Measurements from ENCODE around the gene SMPDL3B. TPM values are rescaled to one million over a fixed set of nuclear protein-coding genes. Genes with fewer than 3 reads are reported as not detected.
A peak's percentile ranks its signal among the peaks of the same experiment; 100 is the strongest.

SMPDL3B gene
- total and polyA plus RNA-seq, 7 donors: 0.28 to 19.5 (median 7.2) TPM; not detected in 2

DNA sequence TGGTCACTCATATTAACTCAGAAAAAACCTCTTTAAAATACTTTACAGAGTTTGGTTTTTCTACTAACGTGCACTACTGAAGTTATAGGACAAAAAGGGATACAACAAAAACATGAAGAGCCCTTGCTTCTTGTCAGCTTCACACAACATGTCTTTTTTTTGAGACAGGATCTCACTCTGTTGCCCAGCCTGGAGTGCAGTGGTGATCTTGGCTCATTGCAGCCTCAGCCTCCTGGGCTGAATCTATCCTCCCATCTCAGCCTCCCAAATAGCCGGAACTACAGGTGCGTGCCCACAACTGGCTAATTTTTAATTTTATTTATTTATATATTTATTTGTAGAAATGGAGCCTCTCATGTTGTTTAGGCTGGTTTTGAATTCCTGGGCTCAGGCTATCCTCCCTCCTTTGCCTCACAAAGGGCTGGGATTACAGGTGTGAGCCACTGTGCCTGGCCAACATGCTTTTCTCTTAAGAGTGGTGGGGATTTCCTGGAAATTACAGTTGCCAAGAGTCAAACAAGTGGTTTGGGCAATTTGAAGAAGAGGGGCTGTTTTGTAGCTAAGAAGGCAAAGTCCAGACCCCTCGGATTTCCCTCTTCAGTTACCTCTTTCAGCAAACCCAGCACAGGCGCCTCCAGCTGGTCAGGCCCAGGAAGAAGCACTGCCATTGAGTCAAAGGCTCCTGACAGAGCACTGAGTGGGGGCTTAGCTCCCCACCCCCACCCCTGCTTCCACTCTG lies 6.4 kb upstream of the SMPDL3B start:
- Histone ChIP-seq H3K4me1 (no peaks in the 10 kb centered on the region), H3K36me3 (no peaks in the 10 kb centered on the region), H3K4me3 (no peak overlapping the region), H3K9me3 (no peaks in the 10 kb centered on the region), H3K27ac (no peak overlapping the region), H3K27me3 (no peaks in the 10 kb centered on the region)
- 61 to 88% methylated on average over 5 of the region's 5 CpGs for WGBS, 2 donors
- intact Hi-C loops (cut with DNase I): no loop called here
- TF ChIP-seq POLR2AphosphoS5 (IDR thresholded peaks at IDR 0.05): no peak
- TF ChIP-seq POLR2A (IDR thresholded peaks at IDR 0.05): no peak
- DNase-seq: peak; percentile 35

- TF ChIP-seq, protein P1, sequence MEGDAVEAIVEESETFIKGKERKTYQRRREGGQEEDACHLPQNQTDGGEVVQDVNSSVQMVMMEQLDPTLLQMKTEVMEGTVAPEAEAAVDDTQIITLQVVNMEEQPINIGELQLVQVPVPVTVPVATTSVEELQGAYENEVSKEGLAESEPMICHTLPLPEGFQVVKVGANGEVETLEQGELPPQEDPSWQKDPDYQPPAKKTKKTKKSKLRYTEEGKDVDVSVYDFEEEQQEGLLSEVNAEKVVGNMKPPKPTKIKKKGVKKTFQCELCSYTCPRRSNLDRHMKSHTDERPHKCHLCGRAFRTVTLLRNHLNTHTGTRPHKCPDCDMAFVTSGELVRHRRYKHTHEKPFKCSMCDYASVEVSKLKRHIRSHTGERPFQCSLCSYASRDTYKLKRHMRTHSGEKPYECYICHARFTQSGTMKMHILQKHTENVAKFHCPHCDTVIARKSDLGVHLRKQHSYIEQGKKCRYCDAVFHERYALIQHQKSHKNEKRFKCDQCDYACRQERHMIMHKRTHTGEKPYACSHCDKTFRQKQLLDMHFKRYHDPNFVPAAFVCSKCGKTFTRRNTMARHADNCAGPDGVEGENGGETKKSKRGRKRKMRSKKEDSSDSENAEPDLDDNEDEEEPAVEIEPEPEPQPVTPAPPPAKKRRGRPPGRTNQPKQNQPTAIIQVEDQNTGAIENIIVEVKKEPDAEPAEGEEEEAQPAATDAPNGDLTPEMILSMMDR (IDR thresholded peaks at IDR 0.05): no peak
- TF ChIP-seq EP300 (IDR thresholded peaks at IDR 0.05): no peak
- TF ChIP-seq POLR2A (IDR thresholded peaks at IDR 0.05): no peak
- TF ChIP-seq POLR2AphosphoS5 (IDR thresholded peaks at IDR 0.05): no peak
Observed at GRCh38 chr1:27931184-27931583, 3.6 kb upstream of the SMPDL3B start.

GRCh38 chr1:27931759-27932158 lies 3.0 kb upstream of the SMPDL3B start:
- Histone ChIP-seq H3K4me3 (no peak overlapping the region), H3K36me3 (no peaks in the 10 kb centered on the region), H3K9me3 (no peaks in the 10 kb centered on the region), H3K27me3 (peaks cover 0 to 23% (median 18%) of the 10 kb centered on the region in 3 donors), H3K27ac (no peak overlapping the region), H3K4me1 (no peaks in the 10 kb centered on the region)
- no peak for DNase-seq
- no peak for TF ChIP-seq POLR2A (IDR thresholded peaks at IDR 0.05)
- TF ChIP-seq, protein P1 (IDR thresholded peaks at IDR 0.05): no peak
- no peak for TF ChIP-seq EP300 (IDR thresholded peaks at IDR 0.05)
- TF ChIP-seq POLR2AphosphoS5 (IDR thresholded peaks at IDR 0.05): no peak
- WGBS, 2 donors: 75 to 87% methylated on average over 4 of the region's 4 CpGs
- intact Hi-C loops (cut with DNase I): no loop called here

More at GRCh38 chr1:27931184-27931583, 3.6 kb upstream of the SMPDL3B start:
- WGBS, 2 donors: 89 to 91% methylated on average over 6 of the region's 6 CpGs
- Histone ChIP-seq H3K4me3 (no peak overlapping the region), H3K27ac (no peak overlapping the region), H3K9me3 (no peaks in the 10 kb centered on the region), H3K4me1 (no peaks in the 10 kb centered on the region), H3K27me3 (peaks cover 0 to 20% (median 16%) of the 10 kb centered on the region in 3 donors), H3K36me3 (no peaks in the 10 kb centered on the region)
- DNase-seq: no peak
- intact Hi-C loops (cut with DNase I): no loop called here

DNA sequence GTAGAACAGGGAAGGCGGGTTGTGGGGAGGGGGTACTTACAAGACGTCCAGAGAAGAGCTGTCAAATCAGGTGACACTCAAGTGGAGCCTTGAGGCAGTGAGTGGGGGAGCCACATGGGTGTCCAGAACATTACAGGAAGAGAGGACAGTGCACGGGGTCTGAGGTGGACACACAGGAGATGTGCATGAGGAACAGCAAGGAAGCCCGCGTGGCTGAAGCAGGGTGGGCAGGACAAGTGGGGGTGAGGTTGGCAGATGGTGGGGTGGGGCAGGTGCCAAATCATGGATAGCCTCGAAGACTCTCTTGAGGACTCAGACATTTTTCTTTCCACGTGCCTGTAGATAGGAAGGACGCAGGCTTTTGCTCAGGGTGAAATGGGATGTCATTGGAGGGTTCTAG lies 921 bp downstream of the SMPDL3B start:
- Histone ChIP-seq H3K27me3 (peaks cover 0 to 23% (median 18%) of the 10 kb centered on the region in 3 donors), H3K4me1 (no peaks in the 10 kb centered on the region), H3K4me3 (no peak overlapping the region), H3K27ac (no peak overlapping the region), H3K36me3 (no peaks in the 10 kb centered on the region), H3K9me3 (no peaks in the 10 kb centered on the region)
- TF ChIP-seq POLR2A (IDR thresholded peaks at IDR 0.05) (no peak), POLR2AphosphoS5 (IDR thresholded peaks at IDR 0.05) (no peak), EP300 (IDR thresholded peaks at IDR 0.05) (no peak)
- TF ChIP-seq, protein P1 (IDR thresholded peaks at IDR 0.05): no peak
- intact Hi-C loops (cut with DNase I): no loop called here
- WGBS, 2 donors: 22 to 58% methylated on average over 8 of the region's 8 CpGs
- no peak for DNase-seq

DNA sequence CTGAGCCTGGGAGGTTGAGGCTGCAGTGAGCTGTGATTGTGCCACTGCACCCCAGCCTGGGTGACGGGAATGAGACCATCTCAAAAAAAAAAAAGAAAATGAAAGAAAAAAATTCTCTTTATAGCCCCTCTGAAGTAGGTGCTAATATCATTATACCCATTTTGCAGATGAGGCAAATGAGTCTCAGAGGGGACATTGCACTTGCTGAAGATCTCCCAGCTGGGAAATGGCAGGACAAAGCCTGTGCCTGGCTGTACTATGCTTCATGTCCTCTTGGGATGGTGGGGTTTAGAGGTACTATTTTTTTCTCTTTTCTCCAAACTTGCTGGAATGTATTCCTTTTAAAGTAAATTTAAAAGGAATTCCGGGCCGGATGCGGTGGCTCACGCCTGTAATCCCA lies 1.6 kb downstream of the SMPDL3B start:
- no peaks in the 10 kb centered on the region for H3K4me1 ChIP-seq
- TF ChIP-seq EP300 (IDR thresholded peaks at IDR 0.05) (no peak), POLR2A (IDR thresholded peaks at IDR 0.05) (no peak), POLR2AphosphoS5 (IDR thresholded peaks at IDR 0.05) (no peak)
- TF ChIP-seq, protein P1 (IDR thresholded peaks at IDR 0.05): no peak
- no peak overlapping the region for H3K4me3 ChIP-seq
- WGBS, 2 donors: 91 to 97% methylated on average over 5 of the region's 5 CpGs
- no peaks in the 10 kb centered on the region for H3K36me3 ChIP-seq
- intact Hi-C loops (cut with DNase I): no loop called here
- no peaks in the 10 kb centered on the region for H3K9me3 ChIP-seq
- peaks cover 0 to 23% (median 18%) of the 10 kb centered on the region in 3 donors for H3K27me3 ChIP-seq
- no peak overlapping the region for H3K27ac ChIP-seq
- DNase-seq: no peak

Data from sigmoid colon (tissue), 7 donors.